GM23338 (cell line): ENCODE data around the gene SH3RF3.

ENCODE experiments used
- CREB1 ChIP-seq: fragments of 250-450 bp; sonication (Bioruptor Pico); IDR thresholded peaks from 2 replicates; pipeline ENCODE4 v1.5.0; 2020; ENCODE audit warnings: low read depth, mild to moderate bottlenecking, moderate library complexity
- EZH2 ChIP-seq: fragments of 200-600 bp; sonication (generic); IDR thresholded peaks from one replicate; pipeline ENCODE4 v1.8.0; 2017; ENCODE audit warnings: antibody characterized with exemption, mild to moderate bottlenecking, low read depth; ENCODE audit not compliant: unreplicated experiment
- EZH2phosphoT487 ChIP-seq: fragments of 200-600 bp; sonication (generic); IDR thresholded peaks from one replicate; pipeline ENCODE4 v1.8.1; 2018; ENCODE audit warnings: antibody characterized with exemption; ENCODE audit not compliant: unreplicated experiment
- JUNB ChIP-seq: IDR thresholded peaks from one replicate; pipeline ENCODE4 v1.6.1; 2016; ENCODE audit warnings: antibody characterized with exemption; ENCODE audit not compliant: unreplicated experiment
- NANOG ChIP-seq: IDR thresholded peaks from 2 replicates; pipeline ENCODE4 v1.6.1; 2016; ENCODE audit warnings: antibody characterized with exemption, borderline replicate concordance
- POLR2AphosphoS5 ChIP-seq: IDR thresholded peaks from 2 replicates; pipeline ENCODE4 v1.6.1; 2016; ENCODE audit warnings: antibody characterized with exemption, low read depth
- ZNF114 ChIP-seq: fragments of 250-450 bp; sonication (Bioruptor Pico); IDR thresholded peaks from 2 replicates; pipeline ENCODE4 v1.5.0; 2020; ENCODE audit warnings: mild to moderate bottlenecking, moderate library complexity
- TF ChIP-seq, protein P1 (sequence below), 2 experiments: fragments of 200-600 bp in 1 of 2; sonication (generic) in 1 of 2; conservative IDR thresholded peaks; 2 replicates each; pipeline versions ENCODE4 v1.5.1 to v1.6.1; 2016 to 2017; ENCODE audit warnings: antibody characterized with exemption in 2 of 2, low read depth in 2 of 2, mild to moderate bottlenecking in 2 of 2, moderate library complexity in 1 of 2
- TF ChIP-seq, protein P2 (sequence below): IDR thresholded peaks from one replicate; pipeline ENCODE4 v1.6.1; 2018; ENCODE audit warnings: antibody characterized with exemption; ENCODE audit not compliant: unreplicated experiment
- TF ChIP-seq, protein P3 (sequence below): IDR thresholded peaks from 2 replicates; pipeline ENCODE4 v1.6.1; 2016; ENCODE audit warnings: antibody characterized with exemption

DNA sequence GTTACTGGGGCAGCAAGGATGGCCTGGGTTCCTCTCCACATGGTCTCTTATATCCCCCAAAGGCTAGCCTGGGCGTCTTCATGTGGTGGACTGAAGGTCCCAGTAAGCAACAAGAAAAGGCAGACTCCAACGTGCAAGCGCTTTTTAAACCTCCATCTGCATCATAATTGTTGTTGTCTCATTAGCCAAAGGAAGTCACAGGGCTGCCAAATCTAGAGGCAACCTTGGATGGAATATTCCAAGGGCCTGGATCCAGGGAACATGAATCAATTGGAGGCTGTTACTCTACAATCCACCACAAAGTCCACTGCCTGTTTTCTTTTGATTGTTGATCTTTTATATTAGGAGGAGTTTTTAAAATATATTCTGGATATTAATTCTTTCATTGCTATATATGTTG lies 118.8 kb downstream of the SH3RF3 start:
- TF ChIP-seq, protein P1, sequence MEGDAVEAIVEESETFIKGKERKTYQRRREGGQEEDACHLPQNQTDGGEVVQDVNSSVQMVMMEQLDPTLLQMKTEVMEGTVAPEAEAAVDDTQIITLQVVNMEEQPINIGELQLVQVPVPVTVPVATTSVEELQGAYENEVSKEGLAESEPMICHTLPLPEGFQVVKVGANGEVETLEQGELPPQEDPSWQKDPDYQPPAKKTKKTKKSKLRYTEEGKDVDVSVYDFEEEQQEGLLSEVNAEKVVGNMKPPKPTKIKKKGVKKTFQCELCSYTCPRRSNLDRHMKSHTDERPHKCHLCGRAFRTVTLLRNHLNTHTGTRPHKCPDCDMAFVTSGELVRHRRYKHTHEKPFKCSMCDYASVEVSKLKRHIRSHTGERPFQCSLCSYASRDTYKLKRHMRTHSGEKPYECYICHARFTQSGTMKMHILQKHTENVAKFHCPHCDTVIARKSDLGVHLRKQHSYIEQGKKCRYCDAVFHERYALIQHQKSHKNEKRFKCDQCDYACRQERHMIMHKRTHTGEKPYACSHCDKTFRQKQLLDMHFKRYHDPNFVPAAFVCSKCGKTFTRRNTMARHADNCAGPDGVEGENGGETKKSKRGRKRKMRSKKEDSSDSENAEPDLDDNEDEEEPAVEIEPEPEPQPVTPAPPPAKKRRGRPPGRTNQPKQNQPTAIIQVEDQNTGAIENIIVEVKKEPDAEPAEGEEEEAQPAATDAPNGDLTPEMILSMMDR (conservative IDR thresholded peaks at IDR 0.05; ENCODE audit: low read depth in 2 of 2) = no peak
- no peak for TF ChIP-seq EZH2
- TF ChIP-seq ZNF114 (CRISPR knock-in tag) = no peak
- TF ChIP-seq, protein P2, sequence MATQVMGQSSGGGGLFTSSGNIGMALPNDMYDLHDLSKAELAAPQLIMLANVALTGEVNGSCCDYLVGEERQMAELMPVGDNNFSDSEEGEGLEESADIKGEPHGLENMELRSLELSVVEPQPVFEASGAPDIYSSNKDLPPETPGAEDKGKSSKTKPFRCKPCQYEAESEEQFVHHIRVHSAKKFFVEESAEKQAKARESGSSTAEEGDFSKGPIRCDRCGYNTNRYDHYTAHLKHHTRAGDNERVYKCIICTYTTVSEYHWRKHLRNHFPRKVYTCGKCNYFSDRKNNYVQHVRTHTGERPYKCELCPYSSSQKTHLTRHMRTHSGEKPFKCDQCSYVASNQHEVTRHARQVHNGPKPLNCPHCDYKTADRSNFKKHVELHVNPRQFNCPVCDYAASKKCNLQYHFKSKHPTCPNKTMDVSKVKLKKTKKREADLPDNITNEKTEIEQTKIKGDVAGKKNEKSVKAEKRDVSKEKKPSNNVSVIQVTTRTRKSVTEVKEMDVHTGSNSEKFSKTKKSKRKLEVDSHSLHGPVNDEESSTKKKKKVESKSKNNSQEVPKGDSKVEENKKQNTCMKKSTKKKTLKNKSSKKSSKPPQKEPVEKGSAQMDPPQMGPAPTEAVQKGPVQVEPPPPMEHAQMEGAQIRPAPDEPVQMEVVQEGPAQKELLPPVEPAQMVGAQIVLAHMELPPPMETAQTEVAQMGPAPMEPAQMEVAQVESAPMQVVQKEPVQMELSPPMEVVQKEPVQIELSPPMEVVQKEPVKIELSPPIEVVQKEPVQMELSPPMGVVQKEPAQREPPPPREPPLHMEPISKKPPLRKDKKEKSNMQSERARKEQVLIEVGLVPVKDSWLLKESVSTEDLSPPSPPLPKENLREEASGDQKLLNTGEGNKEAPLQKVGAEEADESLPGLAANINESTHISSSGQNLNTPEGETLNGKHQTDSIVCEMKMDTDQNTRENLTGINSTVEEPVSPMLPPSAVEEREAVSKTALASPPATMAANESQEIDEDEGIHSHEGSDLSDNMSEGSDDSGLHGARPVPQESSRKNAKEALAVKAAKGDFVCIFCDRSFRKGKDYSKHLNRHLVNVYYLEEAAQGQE = no peak
- TF ChIP-seq, protein P3, sequence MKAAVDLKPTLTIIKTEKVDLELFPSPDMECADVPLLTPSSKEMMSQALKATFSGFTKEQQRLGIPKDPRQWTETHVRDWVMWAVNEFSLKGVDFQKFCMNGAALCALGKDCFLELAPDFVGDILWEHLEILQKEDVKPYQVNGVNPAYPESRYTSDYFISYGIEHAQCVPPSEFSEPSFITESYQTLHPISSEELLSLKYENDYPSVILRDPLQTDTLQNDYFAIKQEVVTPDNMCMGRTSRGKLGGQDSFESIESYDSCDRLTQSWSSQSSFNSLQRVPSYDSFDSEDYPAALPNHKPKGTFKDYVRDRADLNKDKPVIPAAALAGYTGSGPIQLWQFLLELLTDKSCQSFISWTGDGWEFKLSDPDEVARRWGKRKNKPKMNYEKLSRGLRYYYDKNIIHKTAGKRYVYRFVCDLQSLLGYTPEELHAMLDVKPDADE = no peak
- TF ChIP-seq JUNB = no peak
- TF ChIP-seq POLR2AphosphoS5 = no peak
- no peak for TF ChIP-seq EZH2phosphoT487
- no peak for TF ChIP-seq NANOG
- TF ChIP-seq CREB1 (CRISPR knock-in tag) = no peak
